NCI-H187 treated with DMSO at 0.1 percent for 48 hours (cell line): Measurements from ENCODE around the gene TCP11L2.

Experiments used
- DNase-seq: peaks from one replicate; lab custom pipeline; 2025; lab: John Stamatoyannopoulos, UW

The TCP11L2 gene

GRCh38 chr12:106302401-106303201 is at the start of gene TCP11L2:
Gene TCP11L2 (plus strand): TSS chr12:106302733. CDS start chr12:106311076, 8,343 bp downstream.
- DNase-seq: peak; percentile 48

GRCh38 chr12:106254724-106255123 is 47.8 kb upstream of the TCP11L2 start:
- no peak for DNase-seq

GRCh38 chr12:106255493-106255892 is 47.0 kb upstream of the TCP11L2 start:
- DNase-seq: no peak

DNA sequence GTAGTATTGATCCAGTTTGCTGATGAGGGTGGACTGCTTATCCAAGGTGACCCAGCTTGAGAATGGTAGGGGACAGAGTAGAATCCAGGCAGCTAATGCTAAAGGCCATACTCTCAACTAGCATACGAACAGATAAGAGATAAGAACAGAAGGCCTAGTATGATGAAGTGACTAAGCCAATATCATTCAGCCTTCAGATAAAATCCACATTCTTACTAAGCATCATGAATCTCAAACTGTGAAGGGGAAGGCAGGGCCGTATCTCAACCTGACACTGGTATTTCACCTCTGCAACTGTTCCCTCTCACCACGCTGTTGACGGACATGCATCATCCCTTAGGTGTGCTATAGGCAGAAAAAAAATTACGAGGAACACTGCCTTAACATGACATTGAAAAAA is 46.6 kb upstream of the TCP11L2 start:
- DNase-seq: no peak

- DNase-seq: no peak
Observed at GRCh38 chr12:106256524-106256923, 46.0 kb upstream of the TCP11L2 start.

GRCh38 chr12:106258226-106258625 is 44.3 kb upstream of the TCP11L2 start:
- no peak for DNase-seq

DNA sequence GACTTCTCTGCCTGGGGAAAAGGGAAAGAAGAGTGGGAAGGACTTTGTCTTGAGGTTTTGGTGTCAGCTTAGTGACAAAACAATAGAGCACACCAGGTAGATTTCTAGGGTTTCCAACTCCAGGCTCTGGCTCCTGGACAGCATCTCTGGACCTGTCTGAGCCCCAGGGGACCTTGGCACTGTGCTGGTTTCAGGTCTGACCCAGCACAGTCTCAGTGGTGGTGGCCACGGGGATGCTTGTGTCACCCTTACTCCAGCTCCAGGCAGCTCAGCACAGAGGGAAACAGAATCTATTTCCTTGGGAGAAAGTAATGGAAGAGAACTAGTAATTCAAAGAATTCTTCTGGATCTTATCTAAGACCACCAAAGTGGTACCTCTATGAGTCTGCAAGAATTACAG is 43.6 kb upstream of the TCP11L2 start:
- no peak for DNase-seq

DNA sequence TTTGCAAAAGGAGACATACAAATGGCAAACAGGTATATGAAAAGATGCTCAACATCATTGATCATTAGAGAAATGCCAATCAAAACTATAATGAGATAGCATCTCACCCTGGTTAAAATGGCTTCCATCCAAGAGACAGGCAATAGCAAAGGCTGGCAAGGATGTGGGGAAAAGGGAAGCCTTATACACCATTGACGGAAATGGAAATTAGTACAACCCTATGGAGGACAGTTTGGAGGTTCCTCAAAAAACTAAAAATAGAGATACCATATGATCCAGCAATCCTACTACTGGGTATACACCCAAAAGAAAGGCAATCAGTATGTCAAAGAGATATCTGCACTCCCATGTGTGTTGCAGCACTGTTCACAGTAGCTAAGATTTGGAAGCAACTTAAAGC is 37.4 kb upstream of the TCP11L2 start:
- DNase-seq: no peak

- no peak for DNase-seq
Observed at GRCh38 chr12:106267535-106267934, 35.0 kb upstream of the TCP11L2 start.

- DNase-seq: no peak
Observed at GRCh38 chr12:106269150-106269771, 33.3 kb upstream of the TCP11L2 start.

DNA sequence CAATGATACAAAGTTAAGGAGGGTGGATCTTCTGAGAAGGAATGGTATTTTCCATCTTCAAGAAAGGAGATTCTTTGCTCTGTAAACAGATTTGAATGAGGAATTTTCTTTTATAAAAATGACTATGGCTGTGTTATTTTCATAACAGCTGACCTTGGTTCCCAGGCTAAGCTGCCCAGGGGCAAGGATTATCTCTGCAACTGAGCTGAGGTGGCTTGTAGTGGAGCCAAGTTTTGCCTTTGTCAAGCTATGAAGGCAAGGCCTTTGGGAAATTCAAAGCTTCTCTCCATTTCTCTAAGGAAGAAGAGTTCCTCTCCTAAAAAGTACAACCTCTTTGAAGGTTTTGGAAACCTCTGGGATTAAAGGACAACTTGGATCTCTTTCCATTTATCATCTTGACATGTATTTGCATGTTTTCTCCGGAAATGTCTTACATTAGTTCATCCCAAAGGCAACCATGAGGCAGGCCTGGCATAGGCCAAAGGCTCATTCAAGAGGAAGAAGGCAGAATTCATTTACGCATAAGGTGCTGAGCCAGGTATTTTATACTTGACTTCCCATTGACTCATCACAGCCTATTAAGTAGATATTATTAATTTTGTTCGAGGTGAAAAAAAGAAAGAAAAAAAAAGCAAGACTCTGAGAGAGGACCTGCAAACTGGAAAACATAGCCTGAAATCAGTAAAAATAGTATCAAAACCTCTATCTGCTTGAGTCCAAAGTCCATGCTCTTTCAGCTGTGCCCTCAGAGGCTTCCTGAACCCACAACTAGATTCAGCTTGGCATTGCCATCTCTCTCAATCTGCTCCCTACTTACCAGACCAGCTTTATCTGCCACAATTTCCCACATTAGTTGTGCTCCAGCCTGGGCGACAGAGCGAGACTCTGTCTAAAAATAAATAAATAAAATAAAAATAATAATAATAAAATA is 30.7 kb upstream of the TCP11L2 start:
- no peak for DNase-seq

DNA sequence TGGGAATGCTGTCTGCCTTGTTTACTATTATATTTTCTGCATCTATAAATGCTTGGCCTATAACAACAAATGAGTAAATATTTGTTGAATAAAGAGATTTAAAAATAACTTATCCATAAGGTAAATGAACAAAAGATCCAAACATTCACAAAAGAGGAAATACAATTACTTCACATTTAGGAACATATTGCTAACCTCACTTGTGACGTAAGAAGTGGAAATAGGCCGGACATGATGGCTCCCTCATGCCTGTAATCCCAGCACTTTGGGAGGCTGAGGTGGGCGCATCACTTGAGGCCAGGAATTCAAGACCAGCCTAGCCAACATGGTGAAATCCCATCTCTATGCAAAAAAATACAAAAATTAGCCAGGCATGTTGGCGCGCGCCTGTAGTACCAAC is 29.0 kb upstream of the TCP11L2 start:
- no peak for DNase-seq

DNA sequence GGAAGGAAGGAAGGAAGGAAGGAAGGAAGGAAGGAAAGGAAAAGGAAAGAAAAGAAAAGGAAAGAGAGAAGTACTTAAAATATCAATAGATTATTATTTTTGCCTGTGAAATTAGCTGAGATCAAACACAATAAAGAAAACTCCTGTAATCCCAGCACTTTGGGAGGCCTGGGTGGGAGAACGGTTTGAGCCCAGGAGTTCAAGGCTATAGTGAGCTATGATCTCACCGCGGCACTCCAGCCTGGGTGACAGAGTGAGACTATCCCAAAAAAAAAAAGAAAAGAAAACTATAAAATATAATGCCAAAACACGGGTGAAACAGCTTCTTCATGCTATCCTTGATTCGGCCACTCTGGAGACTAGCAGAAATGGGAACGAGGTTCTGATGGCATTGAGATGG is 28.5 kb upstream of the TCP11L2 start:
- DNase-seq: no peak

GRCh38 chr12:106274575-106275121 is 27.9 kb upstream of the TCP11L2 start:
- no peak for DNase-seq

GRCh38 chr12:106275458-106275857 is 27.1 kb upstream of the TCP11L2 start:
- DNase-seq: no peak

- no peak for DNase-seq
Observed at GRCh38 chr12:106276032-106276740, 26.3 kb upstream of the TCP11L2 start.

DNA sequence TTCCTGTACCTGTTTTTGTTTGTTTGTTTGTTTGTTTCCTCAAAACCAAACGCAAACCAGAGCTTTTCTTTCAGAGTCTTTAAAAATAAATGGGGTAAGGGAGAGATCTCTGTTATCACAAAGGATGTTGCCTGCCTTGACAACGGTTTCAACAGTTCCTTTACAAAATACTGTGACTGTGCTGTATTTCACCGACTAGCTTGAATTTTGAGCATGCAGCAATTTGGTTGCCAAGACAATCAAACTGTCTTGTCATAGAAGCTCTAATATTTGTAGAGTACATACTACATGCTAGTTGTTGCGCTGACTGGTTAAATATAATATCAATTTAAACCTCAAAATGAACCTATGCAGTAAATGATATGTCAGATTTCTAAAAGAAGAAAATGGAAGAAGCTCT is 22.4 kb upstream of the TCP11L2 start:
- DNase-seq: no peak

- DNase-seq: no peak
Observed at GRCh38 chr12:106281056-106281782, 21.3 kb upstream of the TCP11L2 start.

- DNase-seq: no peak
Observed at GRCh38 chr12:106281804-106282203, 20.7 kb upstream of the TCP11L2 start.

GRCh38 chr12:106282457-106283097 is 20.0 kb upstream of the TCP11L2 start:
- no peak for DNase-seq
